Endothelial cell of umbilical vein (primary cell): ENCODE measurements around the gene ERCC4.

Experiments used
- EZH2 ChIP-seq: IDR thresholded peaks from 2 replicates; pipeline ENCODE4 v1.6.1; 2012; ENCODE audit warnings: borderline replicate concordance, low read depth, mild to moderate bottlenecking, moderate library complexity, low read length, inconsistent platforms; ENCODE audit not compliant: severe bottlenecking
- JUN ChIP-seq: IDR thresholded peaks from 2 replicates; pipeline ENCODE4 v1.6.1; 2011; ENCODE audit warnings: borderline replicate concordance, low read depth; ENCODE audit not compliant: insufficient read length, insufficient read depth
- MYC ChIP-seq: IDR thresholded peaks from one replicate; pipeline ENCODE4 v1.6.1; 2011; ENCODE audit warnings: mild to moderate bottlenecking, low read depth, low read length
- POLR2A ChIP-seq: IDR thresholded peaks from 2 replicates; pipeline ENCODE4 v1.6.1; 2012; ENCODE audit warnings: low read depth, mild to moderate bottlenecking, control low read depth, low read length
- POLR2AphosphoS5 ChIP-seq: IDR thresholded peaks from 2 replicates; pipeline ENCODE4 v1.6.1; 2012; ENCODE audit warnings: low read depth, mild to moderate bottlenecking, control low read depth, low read length, moderate library complexity; ENCODE audit not compliant: insufficient read depth
- TF ChIP-seq, protein P1 (sequence below), 2 donors: IDR thresholded peaks; 1 replicate in 1 of 2; 2 replicates in 1 of 2; pipeline ENCODE4 v1.5.1; 2011; ENCODE audit warnings: low read length in 2 of 2, mild to moderate bottlenecking in 2 of 2, moderate library complexity in 2 of 2, control low read depth in 1 of 2, inconsistent platforms in 1 of 2, low read depth in 1 of 2; ENCODE audit not compliant: insufficient read depth in 1 of 2; ENCODE audit errors: extremely low read depth in 1 of 2

DNA sequence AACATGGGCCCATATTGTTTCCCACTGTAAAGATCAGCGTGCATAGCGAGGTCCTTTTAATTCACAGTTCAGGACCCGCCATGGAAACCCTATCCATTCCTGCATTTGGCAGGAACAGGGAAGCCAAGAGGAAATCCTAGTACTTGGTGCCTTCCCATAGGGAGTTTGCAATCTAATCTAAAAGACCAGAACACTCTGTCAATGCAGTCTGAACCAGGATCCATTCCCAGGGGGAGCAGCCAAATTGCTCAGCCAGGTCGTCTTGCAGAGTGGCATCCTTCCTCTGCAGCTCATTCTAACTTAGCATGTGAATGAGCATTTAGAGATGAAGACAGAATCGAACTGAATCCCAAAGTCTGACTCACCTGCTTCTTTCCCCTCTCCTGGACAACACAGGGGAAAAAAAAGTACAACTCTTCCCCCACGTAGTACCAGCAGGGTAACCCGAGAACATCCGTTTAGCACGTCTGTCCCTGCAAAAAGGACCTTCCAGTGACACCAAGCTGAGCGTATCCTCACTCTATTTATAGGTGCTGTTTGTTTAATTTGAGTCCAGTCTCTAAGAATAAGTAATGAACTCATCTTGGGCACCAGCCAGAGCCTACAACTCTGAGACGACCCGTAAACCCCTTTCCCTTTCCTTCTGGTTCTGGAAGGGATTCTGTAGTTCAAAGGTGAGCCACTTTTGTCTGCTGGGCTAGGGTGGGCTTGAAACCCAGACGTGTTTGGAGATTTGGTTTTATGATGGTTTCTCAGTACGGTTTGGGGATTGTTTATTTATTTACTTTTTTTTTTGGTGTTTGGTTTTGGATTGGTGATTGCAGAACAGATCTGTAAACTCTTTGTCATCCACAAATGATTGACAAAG, 74.5 kb downstream of the ERCC4 start:
- TF ChIP-seq, protein P1, sequence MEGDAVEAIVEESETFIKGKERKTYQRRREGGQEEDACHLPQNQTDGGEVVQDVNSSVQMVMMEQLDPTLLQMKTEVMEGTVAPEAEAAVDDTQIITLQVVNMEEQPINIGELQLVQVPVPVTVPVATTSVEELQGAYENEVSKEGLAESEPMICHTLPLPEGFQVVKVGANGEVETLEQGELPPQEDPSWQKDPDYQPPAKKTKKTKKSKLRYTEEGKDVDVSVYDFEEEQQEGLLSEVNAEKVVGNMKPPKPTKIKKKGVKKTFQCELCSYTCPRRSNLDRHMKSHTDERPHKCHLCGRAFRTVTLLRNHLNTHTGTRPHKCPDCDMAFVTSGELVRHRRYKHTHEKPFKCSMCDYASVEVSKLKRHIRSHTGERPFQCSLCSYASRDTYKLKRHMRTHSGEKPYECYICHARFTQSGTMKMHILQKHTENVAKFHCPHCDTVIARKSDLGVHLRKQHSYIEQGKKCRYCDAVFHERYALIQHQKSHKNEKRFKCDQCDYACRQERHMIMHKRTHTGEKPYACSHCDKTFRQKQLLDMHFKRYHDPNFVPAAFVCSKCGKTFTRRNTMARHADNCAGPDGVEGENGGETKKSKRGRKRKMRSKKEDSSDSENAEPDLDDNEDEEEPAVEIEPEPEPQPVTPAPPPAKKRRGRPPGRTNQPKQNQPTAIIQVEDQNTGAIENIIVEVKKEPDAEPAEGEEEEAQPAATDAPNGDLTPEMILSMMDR (IDR thresholded peaks at IDR 0.05; ENCODE audit: extremely low read depth in 1 of 2, insufficient read depth in 1 of 2, low read depth in 1 of 2, low read length in 2 of 2), result no peak
- TF ChIP-seq POLR2A (no peak), EZH2 (no peak), MYC (no peak), POLR2AphosphoS5 (no peak), JUN (no peak)
